ENCODE data around the gene FARP1. TPM values are rescaled to one million over a fixed set of nuclear protein-coding genes. Genes with fewer than 3 reads are reported as not detected.

Gene FARP1
- total RNA-seq, 6 experiments from 2014 or later, result 44.9 to 104 (median 80.0) TPM

- intact Hi-C loops (cut with DNase I), result no loop called here
- H3K36me3 ChIP-seq, result no peaks in the 10 kb centered on the region
- DNase-seq, result no peak
- H3K27ac ChIP-seq, result no peak overlapping the region
- H3K4me3 ChIP-seq, result no peak overlapping the region
- no peaks in the 10 kb centered on the region for H3K27me3 ChIP-seq
- peak in 3 of 4 donors; percentile 11 to 33 (median 17) for ATAC-seq
- H3K9me3 ChIP-seq, result no peaks in the 10 kb centered on the region
- peaks cover 0 to 19% (median 4%) of the 10 kb centered on the region in 4 donors for H3K4me1 ChIP-seq
- TF ChIP-seq POLR2A (IDR thresholded peaks at IDR 0.05), result no peak
- TF ChIP-seq, protein P1, sequence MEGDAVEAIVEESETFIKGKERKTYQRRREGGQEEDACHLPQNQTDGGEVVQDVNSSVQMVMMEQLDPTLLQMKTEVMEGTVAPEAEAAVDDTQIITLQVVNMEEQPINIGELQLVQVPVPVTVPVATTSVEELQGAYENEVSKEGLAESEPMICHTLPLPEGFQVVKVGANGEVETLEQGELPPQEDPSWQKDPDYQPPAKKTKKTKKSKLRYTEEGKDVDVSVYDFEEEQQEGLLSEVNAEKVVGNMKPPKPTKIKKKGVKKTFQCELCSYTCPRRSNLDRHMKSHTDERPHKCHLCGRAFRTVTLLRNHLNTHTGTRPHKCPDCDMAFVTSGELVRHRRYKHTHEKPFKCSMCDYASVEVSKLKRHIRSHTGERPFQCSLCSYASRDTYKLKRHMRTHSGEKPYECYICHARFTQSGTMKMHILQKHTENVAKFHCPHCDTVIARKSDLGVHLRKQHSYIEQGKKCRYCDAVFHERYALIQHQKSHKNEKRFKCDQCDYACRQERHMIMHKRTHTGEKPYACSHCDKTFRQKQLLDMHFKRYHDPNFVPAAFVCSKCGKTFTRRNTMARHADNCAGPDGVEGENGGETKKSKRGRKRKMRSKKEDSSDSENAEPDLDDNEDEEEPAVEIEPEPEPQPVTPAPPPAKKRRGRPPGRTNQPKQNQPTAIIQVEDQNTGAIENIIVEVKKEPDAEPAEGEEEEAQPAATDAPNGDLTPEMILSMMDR (IDR thresholded peaks at IDR 0.05), result no peak
- 87% methylated on average over 3 of the region's 4 CpGs for WGBS (ENCODE audit: insufficient coverage, low coverage, low lambda C conversion rate, missing lambda C conversion rate)
These were observed 150.8 kb downstream of the FARP1 start for GRCh38 chr13:98293570-98294142.

DNA sequence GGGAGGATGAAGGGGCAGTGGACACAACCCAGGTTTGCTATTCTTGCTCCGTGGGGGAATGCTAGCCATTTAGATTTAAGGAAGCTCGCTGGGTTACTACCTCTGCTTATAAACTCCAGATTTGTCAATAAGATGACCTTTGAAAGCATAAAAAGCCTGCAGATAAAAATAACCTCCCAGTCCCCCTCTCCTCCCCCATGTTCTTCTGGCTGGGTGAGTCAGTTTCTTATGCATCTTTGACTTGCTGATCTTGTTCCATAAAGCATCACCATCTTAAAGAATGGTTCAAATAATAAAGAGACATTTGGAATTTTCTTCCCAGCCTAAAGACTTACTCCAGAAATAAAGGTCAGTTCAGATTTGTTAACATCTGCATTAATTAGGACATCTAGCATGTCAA, 152.5 kb downstream of the FARP1 start:
- TF ChIP-seq POLR2A (IDR thresholded peaks at IDR 0.05), result no peak
- TF ChIP-seq, protein P1 (IDR thresholded peaks at IDR 0.05), result no peak
- Histone ChIP-seq H3K9me3 (no peaks in the 10 kb centered on the region), H3K27me3 (no peaks in the 10 kb centered on the region), H3K4me1 (peaks cover 0 to 26% (median 8%) of the 10 kb centered on the region in 4 donors), H3K4me3 (no peak overlapping the region), H3K36me3 (no peaks in the 10 kb centered on the region), H3K27ac (no peak overlapping the region)
- intact Hi-C loops (cut with DNase I), result no loop called here
- ATAC-seq, result no peak
- no peak for DNase-seq
- whole genome bisulfite sequencing (ENCODE audit: insufficient coverage, low coverage, low lambda C conversion rate, missing lambda C conversion rate), result 86% methylated on average over 1 of the region's 2 CpGs

- Histone ChIP-seq H3K9me3 (no peaks in the 10 kb centered on the region), H3K36me3 (no peaks in the 10 kb centered on the region), H3K27me3 (no peaks in the 10 kb centered on the region), H3K4me1 (peaks cover 0 to 32% (median 8%) of the 10 kb centered on the region in 4 donors), H3K4me3 (no peak overlapping the region), H3K27ac (no peak overlapping the region)
- ATAC-seq (no peak), DNase-seq (no peak)
- TF ChIP-seq, protein P1 (IDR thresholded peaks at IDR 0.05), result no peak
- TF ChIP-seq POLR2A (IDR thresholded peaks at IDR 0.05), result no peak
- 81% methylated on average over 5 of the region's 5 CpGs for WGBS (ENCODE audit: insufficient coverage, low coverage, low lambda C conversion rate, missing lambda C conversion rate)
- intact Hi-C loops (cut with DNase I), result no loop called here
These were observed 154.2 kb downstream of the FARP1 start for GRCh38 chr13:98297051-98297450.

DNA sequence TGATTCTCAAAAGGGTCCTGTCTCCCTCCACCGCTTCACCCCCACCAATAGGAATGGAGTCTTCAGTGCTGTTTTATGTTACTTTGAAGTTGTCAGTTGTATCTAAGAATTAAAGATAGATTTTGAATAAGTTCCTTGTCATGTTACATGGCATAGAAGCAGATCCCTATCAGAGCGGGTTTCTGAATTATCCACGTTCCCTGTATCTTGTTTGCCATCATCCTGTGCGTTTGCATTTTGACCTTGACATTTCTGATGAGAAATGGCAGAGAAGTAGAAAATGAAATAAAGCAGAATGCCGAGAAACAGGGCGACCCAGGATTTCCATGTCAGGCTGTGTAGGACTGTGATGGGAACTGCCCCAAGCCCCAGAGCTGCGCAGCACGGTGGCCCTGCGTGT, 154.9 kb downstream of the FARP1 start:
- 86% methylated on average over 9 of the region's 9 CpGs for WGBS (ENCODE audit: insufficient coverage, low coverage, low lambda C conversion rate, missing lambda C conversion rate)
- TF ChIP-seq, protein P1 (IDR thresholded peaks at IDR 0.05), result no peak
- TF ChIP-seq POLR2A (IDR thresholded peaks at IDR 0.05), result no peak
- intact Hi-C loops (cut with DNase I), result no loop called here
- Histone ChIP-seq H3K36me3 (no peaks in the 10 kb centered on the region), H3K4me1 (peaks cover 0 to 32% (median 10%) of the 10 kb centered on the region in 4 donors), H3K4me3 (no peak overlapping the region), H3K9me3 (no peaks in the 10 kb centered on the region), H3K27ac (no peak overlapping the region), H3K27me3 (no peaks in the 10 kb centered on the region)
- DNase-seq (no peak), ATAC-seq (no peak)
